ENCODE data around the gene SASH1. TPM values are rescaled to one million over a fixed set of nuclear protein-coding genes. Genes with fewer than 3 reads are reported as not detected.
"Not testable (repeated sequence)": the region's sequence is repeated elsewhere in the genome, so short reads cannot be mapped to it uniquely, and the experiment has no call there.

The SASH1 gene
- total RNA-seq, 1 donor from 2014 or later, result 106 TPM

DNA sequence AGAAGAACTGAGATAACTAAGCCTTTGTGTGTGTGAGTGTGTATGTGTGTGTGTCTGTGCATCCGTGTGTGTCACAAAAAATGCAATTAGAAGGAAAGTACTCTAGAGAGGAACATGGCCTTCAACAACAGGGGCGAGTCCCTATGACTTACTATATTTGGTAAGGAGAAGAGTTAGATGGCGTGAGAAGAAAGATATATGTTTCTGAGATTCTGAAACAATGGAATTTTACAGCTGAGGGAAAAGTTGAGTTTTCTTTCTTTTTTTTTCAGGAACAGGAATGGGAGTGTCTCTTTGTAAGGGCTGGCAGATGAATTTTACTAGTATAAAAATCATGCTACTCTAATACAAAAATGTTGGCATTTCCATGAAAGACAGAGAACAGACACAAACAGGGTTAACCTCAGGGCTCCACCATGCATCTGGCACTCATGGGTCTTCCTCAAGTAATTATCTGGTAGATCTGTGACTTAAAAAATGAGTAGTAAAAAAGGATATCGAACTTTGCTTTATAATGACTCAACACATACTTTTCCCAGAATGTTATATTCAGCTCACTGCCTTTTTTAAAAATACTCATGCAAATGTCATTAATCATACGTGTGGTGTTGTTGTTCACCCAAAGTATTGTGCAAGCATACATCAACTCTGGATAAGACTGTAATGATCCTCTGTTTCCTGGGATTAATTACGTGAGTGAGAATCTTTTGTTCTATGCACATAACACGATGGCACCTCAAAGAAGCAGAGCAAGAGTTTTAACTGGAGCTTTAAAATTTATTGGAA lies 12.8 kb upstream of the SASH1 start:
- DNase-seq, result peak; percentile 85

DNA sequence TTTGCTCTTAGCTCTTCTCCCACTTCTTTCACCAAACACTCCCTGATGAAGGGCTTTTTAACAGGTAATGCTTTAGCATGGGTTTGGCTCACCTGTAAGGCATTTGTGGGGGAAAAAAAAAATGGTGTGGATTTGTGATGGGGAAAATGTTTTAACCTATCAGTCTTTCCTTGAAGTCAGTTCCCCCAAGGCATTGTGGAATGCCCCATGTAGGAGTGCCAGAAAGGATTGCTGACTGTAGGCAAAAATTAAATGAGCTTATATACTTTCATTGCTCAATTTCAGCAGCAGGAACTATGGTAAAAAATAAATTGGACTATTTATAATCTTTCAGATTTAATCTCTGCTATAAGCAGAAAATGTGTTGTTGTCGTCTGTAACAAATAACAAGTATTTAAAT lies 10.6 kb upstream of the SASH1 start:
- no peak for DNase-seq

- no peak for DNase-seq
Observed at GRCh38 chr6:148336901-148337300, 5.7 kb upstream of the SASH1 start.

DNA sequence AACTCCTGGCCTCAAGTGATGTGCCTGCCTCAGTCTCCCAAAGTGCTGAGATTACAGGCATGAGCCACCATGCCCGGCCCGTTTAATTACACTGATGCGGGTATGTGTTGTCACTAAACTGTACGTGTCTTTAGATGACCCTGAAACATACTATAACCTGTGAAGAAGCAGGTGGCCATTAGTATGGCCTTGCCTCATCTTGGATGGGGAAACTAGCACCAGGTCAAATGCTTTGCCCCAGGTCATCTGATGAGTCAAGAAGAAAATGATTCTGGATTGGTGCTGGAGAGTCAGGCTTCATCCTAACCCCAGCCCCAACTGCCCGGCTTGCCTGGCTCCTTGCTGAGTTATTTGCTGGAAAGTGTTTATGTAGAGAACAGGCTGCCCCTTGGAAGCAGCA lies 2.9 kb upstream of the SASH1 start:
- DNase-seq, result no peak

- DNase-seq, result no peak
Observed at GRCh38 chr6:148340586-148341297, 1.9 kb upstream of the SASH1 start.

DNA sequence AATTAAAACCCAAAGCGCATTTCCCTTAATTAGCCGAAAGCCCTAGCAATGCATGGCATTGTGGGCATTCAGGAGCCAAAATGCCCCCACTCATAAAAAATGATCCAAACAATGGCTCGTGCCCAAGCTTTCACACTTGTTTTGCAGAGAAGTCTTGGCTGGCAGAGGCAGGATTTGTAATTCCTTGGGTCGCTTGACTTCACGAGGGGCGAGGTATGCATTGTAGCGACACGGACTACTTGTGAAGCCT lies 613 bp upstream of the SASH1 start:
- no peak for DNase-seq

GRCh38 chr6:148343047-148343782 lies 577 bp downstream of the SASH1 start:
- peak; percentile 48 for DNase-seq

DNA sequence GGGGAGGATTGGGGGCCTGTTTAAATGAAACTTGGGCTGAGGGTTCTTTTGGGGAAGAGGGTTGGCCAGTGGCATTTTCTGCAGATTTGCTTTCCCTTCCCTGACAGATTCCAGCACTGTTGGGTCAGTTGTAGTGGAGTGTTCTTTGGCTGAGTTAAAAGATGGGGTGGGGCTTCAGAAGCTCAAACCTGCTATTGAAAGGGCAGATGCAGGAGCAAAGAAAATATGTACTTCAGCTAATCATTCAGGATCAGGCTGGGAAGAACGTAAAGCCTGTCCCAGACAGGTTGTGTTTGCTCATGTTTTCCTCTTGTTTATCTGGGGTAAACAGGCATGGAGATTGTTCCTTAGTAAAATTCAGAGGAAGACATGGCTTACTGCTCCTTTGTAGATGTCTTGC lies 2.5 kb downstream of the SASH1 start:
- DNase-seq, result no peak

DNA sequence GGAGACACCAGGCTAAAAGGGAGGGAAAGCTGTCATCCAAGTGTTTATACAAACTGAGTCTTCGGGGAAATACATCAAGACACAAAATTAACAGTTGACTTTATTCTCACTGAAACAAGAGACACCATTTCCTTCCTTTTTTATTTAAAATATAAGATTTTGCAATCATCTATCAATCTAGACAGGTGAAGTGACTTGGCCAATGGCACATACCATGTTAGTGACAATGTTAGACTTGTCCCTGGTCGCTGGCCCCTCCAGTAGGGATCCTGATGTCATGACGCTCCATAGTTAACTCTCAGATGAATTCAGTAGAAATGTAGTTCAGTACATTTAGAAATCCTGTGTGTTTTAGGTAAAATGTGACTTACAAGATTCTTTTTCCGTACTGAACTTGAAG lies 2.9 kb downstream of the SASH1 start:
- no peak for DNase-seq

DNA sequence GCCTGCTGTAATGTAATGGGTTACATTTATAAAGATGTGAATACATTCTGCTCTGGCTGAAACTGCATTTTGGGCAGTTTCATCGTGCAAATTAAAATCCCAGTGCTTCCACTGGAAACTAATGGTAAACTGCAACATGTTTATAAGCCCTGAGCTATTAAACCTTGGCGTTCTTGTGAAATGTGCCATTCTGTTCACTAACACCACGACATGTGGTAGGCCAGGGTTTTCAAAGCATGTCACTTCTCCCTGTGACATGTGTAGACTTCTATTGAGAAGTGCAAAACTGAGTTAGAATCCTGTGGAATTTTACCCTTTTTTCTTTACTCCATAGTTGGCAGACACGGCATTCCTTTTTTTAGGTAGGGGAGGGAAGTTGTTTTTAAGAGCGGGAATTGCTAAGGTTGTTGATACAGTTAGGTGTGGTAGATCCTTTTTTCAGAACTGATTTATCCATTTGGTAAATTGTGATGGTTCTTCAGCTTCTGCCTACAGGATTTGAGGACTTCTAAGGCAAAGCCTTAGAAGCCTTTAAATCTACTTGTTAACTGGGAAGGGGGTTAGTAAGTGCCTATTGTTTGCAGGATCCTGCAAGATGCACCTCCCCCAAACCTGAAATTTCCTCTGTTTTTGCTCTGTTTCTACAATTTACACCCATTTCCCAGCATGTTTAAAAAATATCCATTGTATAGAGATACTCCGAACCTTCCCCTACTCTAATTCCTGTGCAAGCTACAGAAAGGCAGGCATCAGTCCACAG lies 4.2 kb downstream of the SASH1 start:
- DNase-seq, result no peak

DNA sequence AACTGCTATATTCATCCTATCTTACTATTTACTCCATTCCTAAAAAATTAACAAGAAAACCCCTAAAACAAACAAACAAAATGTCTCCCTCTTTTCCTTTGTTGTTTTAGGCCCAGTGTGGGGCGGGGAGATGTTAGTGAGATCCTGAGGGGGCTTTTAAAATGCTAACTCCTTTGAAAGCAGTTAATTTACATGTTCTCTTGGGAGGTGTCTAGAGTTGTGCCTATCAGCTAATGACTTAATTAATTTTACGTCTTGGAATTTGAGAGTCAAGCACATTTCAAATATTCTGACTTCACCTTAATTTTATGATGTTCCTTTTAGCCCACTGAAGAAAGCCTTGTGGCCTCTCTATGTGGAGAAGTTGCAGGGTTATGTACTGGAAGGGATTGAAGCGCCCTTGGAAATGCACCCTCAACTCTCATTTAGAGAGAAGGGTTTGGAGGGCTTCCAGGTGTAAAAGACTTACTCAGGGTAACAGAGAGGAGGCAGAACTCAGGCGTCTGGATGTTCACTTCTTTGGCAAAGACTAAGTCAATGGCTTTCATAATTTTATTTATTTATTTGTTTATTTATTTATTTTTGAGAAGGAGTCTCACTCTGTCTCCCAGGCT lies 4.9 kb downstream of the SASH1 start:
- DNase-seq, result no peak

DNA sequence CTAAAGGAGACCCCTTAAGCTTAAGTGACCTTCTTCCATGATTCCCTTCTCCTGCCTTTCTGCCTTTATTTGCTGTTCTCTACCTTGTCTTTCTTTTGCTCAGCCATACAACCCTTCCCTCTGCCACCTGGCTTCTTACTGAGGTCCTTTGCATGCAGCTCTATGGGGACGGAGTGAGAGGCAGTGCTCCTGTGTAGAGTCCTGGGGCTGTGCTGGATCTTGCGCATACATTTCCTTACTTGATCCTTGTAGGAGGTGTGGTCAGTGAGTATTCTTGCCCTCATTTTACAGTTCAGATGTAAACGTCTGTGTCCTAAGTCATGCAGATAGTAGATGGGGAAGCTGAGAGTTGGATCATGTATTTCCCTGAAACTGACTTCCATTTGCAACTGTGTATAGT lies 5.7 kb downstream of the SASH1 start:
- no peak for DNase-seq

DNA sequence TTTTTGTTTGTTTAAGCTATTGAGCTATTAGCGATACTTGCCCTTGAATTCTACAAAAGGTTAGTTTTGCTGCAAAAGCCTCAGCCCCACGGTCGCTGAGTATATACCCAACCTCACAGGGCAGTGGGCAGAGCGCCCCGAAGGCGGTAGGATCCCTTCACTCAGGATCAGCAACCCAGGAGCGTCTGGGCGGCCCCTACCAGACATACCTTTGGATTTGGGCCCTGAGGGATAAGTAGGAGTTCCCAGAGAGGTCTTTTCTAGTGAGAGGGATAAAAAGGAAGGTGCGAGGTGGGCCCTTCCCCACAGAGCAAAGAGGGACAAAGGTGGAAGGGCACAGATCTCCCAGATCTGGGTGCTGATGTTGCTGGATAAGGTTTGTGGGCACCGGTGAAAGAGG lies 6.1 kb downstream of the SASH1 start:
- no peak for DNase-seq

- no peak for DNase-seq
Observed at GRCh38 chr6:148349466-148349865, 6.8 kb downstream of the SASH1 start.

DNA sequence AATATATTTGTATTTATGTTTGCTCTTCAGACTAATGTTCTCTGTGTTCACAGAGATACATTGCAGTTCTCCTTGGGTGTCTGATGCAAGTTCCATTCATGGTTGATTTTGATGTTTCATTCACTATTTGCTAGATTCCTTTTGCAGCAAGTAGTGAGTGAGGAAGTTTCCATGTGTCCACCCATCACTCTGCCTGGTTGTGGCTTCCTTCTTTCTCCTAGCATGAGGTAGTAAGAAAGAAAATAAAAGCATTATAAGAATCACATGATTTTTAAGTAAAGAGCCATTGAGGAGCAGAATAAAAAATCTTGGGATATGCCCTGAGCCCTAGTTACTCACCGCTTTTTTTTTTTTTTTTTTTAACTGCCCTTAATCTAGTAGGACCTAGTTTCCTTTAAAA lies 8.7 kb downstream of the SASH1 start:
- DNase-seq, result no peak

DNA sequence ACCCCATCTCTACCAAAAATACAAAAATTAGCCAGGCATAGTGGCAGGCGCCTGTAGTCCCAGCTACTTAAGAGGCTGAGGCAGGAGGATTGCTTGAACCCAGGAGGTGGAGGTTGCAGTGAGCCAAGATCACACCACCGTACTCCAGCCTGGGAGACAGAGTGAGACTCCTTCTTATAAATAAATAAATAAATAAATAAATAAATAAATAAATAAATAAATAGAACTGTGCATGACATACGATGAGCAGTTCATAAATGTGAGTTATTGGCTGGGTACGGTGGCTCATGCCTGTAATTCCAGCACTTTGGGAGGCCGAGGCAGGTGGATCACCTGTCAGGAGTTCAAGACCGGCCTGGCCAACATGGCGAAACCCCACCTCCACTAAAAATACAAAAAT lies 9.8 kb downstream of the SASH1 start:
- not testable (repeated sequence) for DNase-seq

- DNase-seq, result peak; percentile 72
Observed at GRCh38 chr6:148358196-148358785, 15.7 kb downstream of the SASH1 start.

DNA sequence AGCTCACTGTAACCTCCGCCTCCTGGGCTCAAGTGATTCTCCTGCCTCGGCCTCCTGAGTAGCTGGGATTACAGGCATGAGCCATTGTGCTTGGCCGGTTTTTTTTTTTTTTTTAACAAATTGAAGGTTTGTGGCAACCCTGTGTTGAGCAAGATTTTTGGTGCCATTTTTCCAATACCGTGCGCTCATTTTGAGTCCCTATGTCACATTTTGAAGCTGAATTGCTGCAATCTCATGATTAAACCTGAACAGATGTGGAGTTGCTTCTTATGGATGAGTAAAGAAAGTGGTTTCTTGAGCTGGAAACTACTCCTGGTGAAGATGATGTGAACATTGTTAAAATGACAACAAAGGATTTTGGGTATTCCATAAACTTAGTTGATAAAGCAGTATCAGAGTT lies 16.6 kb downstream of the SASH1 start:
- no peak for DNase-seq

DNA sequence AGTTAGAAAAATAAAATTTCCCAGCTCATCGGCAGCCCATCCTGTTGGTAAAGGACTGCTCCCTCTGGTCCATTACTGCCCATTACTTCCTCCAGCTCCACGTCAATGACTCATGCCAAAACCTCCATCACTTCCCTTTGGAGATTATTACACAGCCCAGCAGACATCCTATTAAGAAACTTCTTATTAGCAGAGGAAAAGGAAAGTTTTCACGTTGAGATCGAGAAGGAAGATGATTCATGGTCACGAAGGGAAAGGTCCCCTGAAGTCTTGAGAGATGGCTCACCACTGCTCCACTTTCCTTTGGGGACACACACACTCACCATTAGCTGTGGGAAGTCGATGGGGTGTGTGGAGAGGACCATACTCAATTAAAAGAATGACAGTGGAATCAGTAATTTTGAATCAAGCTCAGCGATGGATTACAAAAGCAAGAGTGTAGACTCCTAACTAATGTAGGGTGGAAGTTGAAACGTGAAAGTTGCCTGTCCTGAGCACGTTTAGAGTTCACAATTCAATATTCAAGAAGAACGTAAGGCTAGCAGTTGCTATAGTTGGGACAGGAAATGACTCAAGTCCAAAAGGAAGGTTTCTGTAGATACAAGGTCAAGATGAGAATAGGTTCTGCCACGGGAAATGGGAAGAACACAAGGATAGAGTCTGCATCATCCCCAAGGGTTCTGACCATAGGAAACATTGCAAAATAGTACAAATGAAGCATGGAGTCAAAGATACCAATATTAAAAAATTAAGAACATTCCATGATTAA lies 21.6 kb downstream of the SASH1 start:
- no peak for DNase-seq

DNA sequence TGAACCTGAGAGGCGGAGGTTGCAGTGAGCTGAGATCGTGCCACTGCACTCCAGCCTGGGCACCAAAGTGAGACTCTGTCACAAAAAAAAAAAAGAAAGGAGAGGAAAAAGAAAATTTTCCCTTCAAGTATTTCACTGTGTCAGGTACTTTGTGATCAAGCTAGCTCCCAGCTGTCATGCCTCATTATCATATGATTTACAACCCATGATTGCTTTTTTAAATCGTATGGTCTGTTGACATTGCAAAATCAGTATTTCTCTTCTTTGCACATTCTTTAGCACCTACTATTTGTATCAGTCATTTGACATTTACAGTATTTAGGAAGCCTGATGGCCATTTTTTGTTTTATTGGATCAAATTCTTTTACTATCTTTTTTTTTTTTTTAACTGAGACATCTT lies 22.4 kb downstream of the SASH1 start:
- no peak for DNase-seq

- DNase-seq, result peak; percentile 69
Observed at GRCh38 chr6:148367411-148368024, 24.9 kb downstream of the SASH1 start.
